K562 (cell line): ENCODE results near the gene CMTM8.

Experiments
- MEF2A ChIP-seq: IDR thresholded peaks from 2 replicates; pipeline ENCODE4 v1.6.1; 2011; ENCODE audit warnings: low read depth, mild to moderate bottlenecking, low read length, moderate library complexity; ENCODE audit not compliant: control insufficient read depth
- NFYB ChIP-seq: IDR thresholded peaks from 2 replicates; pipeline ENCODE4 v1.6.1; 2011; ENCODE audit warnings: mild to moderate bottlenecking, moderate library complexity; ENCODE audit not compliant: insufficient read length; ENCODE audit errors: extremely low read depth
- USF2 ChIP-seq: sonication (generic); formaldehyde crosslinking; IDR thresholded peaks from 2 replicates; pipeline ENCODE4 v1.5.0; 2020; ENCODE audit warnings: missing genetic modification reagents
- ZNF165 ChIP-seq: fragments of 250-450 bp; sonication (Bioruptor Pico); IDR thresholded peaks from 2 replicates; pipeline ENCODE4 v1.4.0; 2020; ENCODE audit warnings: borderline replicate concordance
- TF ChIP-seq, protein P1 (sequence below), 3 experiments: IDR thresholded peaks in 2 of 3; conservative IDR thresholded peaks in 1 of 3; 2 replicates each; pipeline ENCODE4 v1.5.1; 2011 to 2012; ENCODE audit warnings: low read length in 3 of 3, mild to moderate bottlenecking in 3 of 3, control low read depth in 2 of 3, improper control_type of control experiment in 1 of 3, inconsistent platforms in 1 of 3, low read depth in 1 of 3, mixed read lengths in 1 of 3, moderate library complexity in 1 of 3; ENCODE audit not compliant: insufficient read depth in 2 of 3

DNA sequence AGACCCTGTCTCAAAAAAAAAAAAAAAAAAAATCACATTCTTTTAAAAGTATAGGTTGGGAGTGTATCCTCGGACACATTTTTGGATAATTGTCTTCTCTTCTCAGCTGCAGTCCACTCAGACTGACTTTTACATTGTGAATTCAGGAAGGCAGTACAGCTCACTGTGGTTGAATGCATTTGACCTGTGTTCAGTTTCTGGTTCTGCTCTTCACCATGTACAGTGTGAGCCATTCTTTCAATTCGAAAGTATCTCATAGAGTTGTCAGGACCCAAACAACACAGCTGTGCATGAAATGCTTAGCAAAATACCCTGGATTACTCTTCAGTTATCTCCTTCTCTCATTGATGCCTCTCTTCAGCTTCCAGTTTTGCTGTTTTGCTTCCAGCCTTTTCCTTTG lies 5.0 kb downstream of the CMTM8 start:
- TF ChIP-seq MEF2A (no peak), ZNF165 (no peak), NFYB (no peak), USF2 (no peak)
- TF ChIP-seq, protein P1, sequence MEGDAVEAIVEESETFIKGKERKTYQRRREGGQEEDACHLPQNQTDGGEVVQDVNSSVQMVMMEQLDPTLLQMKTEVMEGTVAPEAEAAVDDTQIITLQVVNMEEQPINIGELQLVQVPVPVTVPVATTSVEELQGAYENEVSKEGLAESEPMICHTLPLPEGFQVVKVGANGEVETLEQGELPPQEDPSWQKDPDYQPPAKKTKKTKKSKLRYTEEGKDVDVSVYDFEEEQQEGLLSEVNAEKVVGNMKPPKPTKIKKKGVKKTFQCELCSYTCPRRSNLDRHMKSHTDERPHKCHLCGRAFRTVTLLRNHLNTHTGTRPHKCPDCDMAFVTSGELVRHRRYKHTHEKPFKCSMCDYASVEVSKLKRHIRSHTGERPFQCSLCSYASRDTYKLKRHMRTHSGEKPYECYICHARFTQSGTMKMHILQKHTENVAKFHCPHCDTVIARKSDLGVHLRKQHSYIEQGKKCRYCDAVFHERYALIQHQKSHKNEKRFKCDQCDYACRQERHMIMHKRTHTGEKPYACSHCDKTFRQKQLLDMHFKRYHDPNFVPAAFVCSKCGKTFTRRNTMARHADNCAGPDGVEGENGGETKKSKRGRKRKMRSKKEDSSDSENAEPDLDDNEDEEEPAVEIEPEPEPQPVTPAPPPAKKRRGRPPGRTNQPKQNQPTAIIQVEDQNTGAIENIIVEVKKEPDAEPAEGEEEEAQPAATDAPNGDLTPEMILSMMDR (IDR thresholded peaks at IDR 0.05 in 2 of 3, conservative IDR thresholded peaks at IDR 0.05 in 1 of 3; ENCODE audit: insufficient read depth in 2 of 3, low read depth in 1 of 3, low read length in 3 of 3) = no peak
